ENCODE measurements around the gene SOAT2.

DNA sequence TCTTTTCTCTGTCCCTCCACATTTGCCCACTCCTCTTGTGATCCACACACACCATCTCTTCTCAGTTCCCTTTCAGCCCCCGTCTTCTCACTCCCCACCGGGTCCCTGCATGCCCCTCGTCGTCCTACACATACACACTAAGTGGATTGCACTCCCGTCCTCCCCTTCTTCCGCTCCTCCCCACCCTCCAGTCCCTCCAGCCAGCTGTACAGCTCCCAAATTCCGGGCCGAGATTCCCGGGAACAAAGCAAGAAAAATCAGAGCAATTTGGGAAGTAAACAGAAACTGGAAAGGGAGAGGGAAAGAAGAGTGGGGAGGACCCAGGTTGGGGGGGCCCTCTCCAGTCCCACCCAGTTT is 6.1 kb upstream of the SOAT2 start:
- TF ChIP-seq, protein P1, sequence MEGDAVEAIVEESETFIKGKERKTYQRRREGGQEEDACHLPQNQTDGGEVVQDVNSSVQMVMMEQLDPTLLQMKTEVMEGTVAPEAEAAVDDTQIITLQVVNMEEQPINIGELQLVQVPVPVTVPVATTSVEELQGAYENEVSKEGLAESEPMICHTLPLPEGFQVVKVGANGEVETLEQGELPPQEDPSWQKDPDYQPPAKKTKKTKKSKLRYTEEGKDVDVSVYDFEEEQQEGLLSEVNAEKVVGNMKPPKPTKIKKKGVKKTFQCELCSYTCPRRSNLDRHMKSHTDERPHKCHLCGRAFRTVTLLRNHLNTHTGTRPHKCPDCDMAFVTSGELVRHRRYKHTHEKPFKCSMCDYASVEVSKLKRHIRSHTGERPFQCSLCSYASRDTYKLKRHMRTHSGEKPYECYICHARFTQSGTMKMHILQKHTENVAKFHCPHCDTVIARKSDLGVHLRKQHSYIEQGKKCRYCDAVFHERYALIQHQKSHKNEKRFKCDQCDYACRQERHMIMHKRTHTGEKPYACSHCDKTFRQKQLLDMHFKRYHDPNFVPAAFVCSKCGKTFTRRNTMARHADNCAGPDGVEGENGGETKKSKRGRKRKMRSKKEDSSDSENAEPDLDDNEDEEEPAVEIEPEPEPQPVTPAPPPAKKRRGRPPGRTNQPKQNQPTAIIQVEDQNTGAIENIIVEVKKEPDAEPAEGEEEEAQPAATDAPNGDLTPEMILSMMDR (IDR thresholded peaks at IDR 0.05) = no peak
- TF ChIP-seq TP53 (CRISPR knock-in tag; IDR thresholded peaks at IDR 0.05) (no peak), RCOR1 (IDR thresholded peaks at IDR 0.05; ENCODE audit: low read depth, low read length) (no peak), MAFK (IDR thresholded peaks at IDR 0.05; ENCODE audit: partially characterized antibody) (no peak), BHLHE40 (IDR thresholded peaks at IDR 0.05; ENCODE audit: low read depth, low read length) (no peak), SMC3 (IDR thresholded peaks at IDR 0.05) (no peak), EP300 (IDR thresholded peaks at IDR 0.05) (no peak)
- TF ChIP-seq, protein P2, sequence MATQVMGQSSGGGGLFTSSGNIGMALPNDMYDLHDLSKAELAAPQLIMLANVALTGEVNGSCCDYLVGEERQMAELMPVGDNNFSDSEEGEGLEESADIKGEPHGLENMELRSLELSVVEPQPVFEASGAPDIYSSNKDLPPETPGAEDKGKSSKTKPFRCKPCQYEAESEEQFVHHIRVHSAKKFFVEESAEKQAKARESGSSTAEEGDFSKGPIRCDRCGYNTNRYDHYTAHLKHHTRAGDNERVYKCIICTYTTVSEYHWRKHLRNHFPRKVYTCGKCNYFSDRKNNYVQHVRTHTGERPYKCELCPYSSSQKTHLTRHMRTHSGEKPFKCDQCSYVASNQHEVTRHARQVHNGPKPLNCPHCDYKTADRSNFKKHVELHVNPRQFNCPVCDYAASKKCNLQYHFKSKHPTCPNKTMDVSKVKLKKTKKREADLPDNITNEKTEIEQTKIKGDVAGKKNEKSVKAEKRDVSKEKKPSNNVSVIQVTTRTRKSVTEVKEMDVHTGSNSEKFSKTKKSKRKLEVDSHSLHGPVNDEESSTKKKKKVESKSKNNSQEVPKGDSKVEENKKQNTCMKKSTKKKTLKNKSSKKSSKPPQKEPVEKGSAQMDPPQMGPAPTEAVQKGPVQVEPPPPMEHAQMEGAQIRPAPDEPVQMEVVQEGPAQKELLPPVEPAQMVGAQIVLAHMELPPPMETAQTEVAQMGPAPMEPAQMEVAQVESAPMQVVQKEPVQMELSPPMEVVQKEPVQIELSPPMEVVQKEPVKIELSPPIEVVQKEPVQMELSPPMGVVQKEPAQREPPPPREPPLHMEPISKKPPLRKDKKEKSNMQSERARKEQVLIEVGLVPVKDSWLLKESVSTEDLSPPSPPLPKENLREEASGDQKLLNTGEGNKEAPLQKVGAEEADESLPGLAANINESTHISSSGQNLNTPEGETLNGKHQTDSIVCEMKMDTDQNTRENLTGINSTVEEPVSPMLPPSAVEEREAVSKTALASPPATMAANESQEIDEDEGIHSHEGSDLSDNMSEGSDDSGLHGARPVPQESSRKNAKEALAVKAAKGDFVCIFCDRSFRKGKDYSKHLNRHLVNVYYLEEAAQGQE (IDR thresholded peaks at IDR 0.05) = no peak
- TF ChIP-seq, protein P3, sequence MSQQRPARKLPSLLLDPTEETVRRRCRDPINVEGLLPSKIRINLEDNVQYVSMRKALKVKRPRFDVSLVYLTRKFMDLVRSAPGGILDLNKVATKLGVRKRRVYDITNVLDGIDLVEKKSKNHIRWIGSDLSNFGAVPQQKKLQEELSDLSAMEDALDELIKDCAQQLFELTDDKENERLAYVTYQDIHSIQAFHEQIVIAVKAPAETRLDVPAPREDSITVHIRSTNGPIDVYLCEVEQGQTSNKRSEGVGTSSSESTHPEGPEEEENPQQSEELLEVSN (IDR thresholded peaks at IDR 0.05; ENCODE audit: borderline replicate concordance, low read depth) = no peak
- TF ChIP-seq, protein P4, sequence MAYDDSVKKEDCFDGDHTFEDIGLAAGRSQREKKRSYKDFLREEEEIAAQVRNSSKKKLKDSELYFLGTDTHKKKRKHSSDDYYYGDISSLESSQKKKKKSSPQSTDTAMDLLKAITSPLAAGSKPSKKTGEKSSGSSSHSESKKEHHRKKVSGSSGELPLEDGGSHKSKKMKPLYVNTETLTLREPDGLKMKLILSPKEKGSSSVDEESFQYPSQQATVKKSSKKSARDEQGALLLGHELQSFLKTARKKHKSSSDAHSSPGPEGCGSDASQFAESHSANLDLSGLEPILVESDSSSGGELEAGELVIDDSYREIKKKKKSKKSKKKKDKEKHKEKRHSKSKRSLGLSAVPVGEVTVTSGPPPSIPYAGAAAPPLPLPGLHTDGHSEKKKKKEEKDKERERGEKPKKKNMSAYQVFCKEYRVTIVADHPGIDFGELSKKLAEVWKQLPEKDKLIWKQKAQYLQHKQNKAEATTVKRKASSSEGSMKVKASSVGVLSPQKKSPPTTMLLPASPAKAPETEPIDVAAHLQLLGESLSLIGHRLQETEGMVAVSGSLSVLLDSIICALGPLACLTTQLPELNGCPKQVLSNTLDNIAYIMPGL (CRISPR knock-in tag; IDR thresholded peaks at IDR 0.05; ENCODE audit: borderline replicate concordance) = no peak
- TF ChIP-seq, protein P5, sequence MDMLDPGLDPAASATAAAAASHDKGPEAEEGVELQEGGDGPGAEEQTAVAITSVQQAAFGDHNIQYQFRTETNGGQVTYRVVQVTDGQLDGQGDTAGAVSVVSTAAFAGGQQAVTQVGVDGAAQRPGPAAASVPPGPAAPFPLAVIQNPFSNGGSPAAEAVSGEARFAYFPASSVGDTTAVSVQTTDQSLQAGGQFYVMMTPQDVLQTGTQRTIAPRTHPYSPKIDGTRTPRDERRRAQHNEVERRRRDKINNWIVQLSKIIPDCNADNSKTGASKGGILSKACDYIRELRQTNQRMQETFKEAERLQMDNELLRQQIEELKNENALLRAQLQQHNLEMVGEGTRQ (IDR thresholded peaks at IDR 0.05) = no peak
